PC-9 (cell line): ENCODE measurements around the gene FAM216B. TPM values are rescaled to one million over a fixed set of nuclear protein-coding genes. Genes with fewer than 3 reads are reported as not detected.
"Not testable (repeated sequence)": the region's sequence is repeated elsewhere in the genome, so short reads cannot be mapped to it uniquely, and the experiment has no call there.

Experiments used
- BruUV-seq: library from RNA; stranded (reverse); fragments of 400-500 nt; replicated peaks from 2 replicates; lab custom pipeline; 2021; lab: Mats Ljungman, UMichigan
- CTCF ChIA-PET: fragments of 300-600 bp; sonication (Branson Sonifier 250); formaldehyde crosslinking; loops from one replicate; lab custom pipeline; 2022; ENCODE audit warnings: antibody characterized with exemption; lab: Charles Lee
- POLR2A ChIA-PET: fragments of 300-600 bp; sonication (Branson Sonifier 250); formaldehyde crosslinking; loops from one replicate; lab custom pipeline; 2022; ENCODE audit warnings: antibody characterized with exemption; ENCODE audit not compliant: unreplicated experiment; lab: Charles Lee
- DNase-seq, 2 experiments: peaks; one replicate each; pipeline versions ENCODE4 v3.0.0 to v3.0.0-alpha.2; 2015 to 2022; ENCODE audit warnings: mixed read lengths in 1 of 2
- H2AFZ ChIP-seq: fragments of 200-600 bp; sonication (generic); 2 replicates; pipeline ENCODE4 v1.8.1; 2017; ENCODE audit warnings: antibody characterized with exemption
- H3F3A ChIP-seq: fragments of 200-600 bp; sonication (generic); 2 replicates; pipeline ENCODE4 v1.8.1; 2017; ENCODE audit warnings: antibody characterized with exemption, mild to moderate bottlenecking, low read depth; ENCODE audit not compliant: insufficient read depth
- H3K27ac ChIP-seq: fragments of 200-600 bp; sonication (generic); 2 replicates; pipeline ENCODE4 v1.6.1; 2016; ENCODE audit warnings: mixed run types
- H3K27me3 ChIP-seq: fragments of 200-600 bp; sonication (generic); 2 replicates; pipeline ENCODE4 v1.6.1; 2016; ENCODE audit warnings: low read depth, mixed run types; ENCODE audit not compliant: insufficient read depth
- H3K36me3 ChIP-seq: fragments of 200-600 bp; sonication (generic); 2 replicates; pipeline ENCODE4 v1.6.1; 2016; ENCODE audit warnings: low read depth, mixed run types
- H3K4me1 ChIP-seq: fragments of 200-600 bp; sonication (generic); replicated peaks from 2 replicates; pipeline ENCODE4 v1.6.1; 2016; ENCODE audit warnings: mixed run types; ENCODE audit not compliant: insufficient read depth
- H3K4me2 ChIP-seq: fragments of 200-600 bp; sonication (generic); 2 replicates; pipeline ENCODE4 v1.6.1; 2017; ENCODE audit warnings: mixed run types
- H3K4me3 ChIP-seq: fragments of 200-600 bp; sonication (generic); 2 replicates; pipeline ENCODE4 v1.6.1; 2016; ENCODE audit warnings: mixed run types
- H3K79me2 ChIP-seq: fragments of 200-600 bp; sonication (generic); 2 replicates; pipeline ENCODE4 v1.6.1; 2017; ENCODE audit warnings: low read depth, mixed run types
- H3K9me2 ChIP-seq: fragments of 200-600 bp; sonication (generic); 2 replicates; pipeline ENCODE4 v1.8.1; 2017; ENCODE audit warnings: mild to moderate bottlenecking; ENCODE audit not compliant: insufficient read depth
- H3K9me3 ChIP-seq: fragments of 200-600 bp; sonication (generic); 2 replicates; pipeline ENCODE4 v1.8.1; 2016; ENCODE audit warnings: low read depth; ENCODE audit not compliant: insufficient read depth
- H4K20me1 ChIP-seq: fragments of 200-600 bp; sonication (generic); 2 replicates; pipeline ENCODE4 v1.8.1; 2017; ENCODE audit not compliant: insufficient read depth
- CTCF ChIP-seq: fragments of 200-600 bp; sonication (generic); conservative IDR thresholded peaks from 2 replicates; pipeline ENCODE4 v1.6.1; 2017; ENCODE audit warnings: mixed run types, antibody characterized with exemption, mild to moderate bottlenecking, moderate library complexity
- EZH2 ChIP-seq: fragments of 200-600 bp; sonication (generic); IDR thresholded peaks from 2 replicates; pipeline ENCODE4 v1.8.0; 2017; ENCODE audit warnings: antibody characterized with exemption, low read depth
- intact Hi-C: fragments of 100-400 bp; cut with micrococcal nuclease; formaldehyde crosslinking; loops from one replicate; pipeline ENCODE4 v1.10.0; 2022; ENCODE audit not compliant: unreplicated experiment
- total RNA-seq: library from RNA; stranded (reverse); gene quantifications from 2 replicates; pipeline ENCODE4 v1.2.3, GENCODE V29; 2021

FAM216B gene
- total RNA-seq, 1 experiment from 2014 or later: not detected

- ChIA-PET CTCF (no interaction called here), POLR2A (no interaction called here)
Measured at GRCh38 chr13:42766016-42766415, 15.4 kb upstream of the FAM216B start.

GRCh38 chr13:42769650-42770049, 11.7 kb upstream of the FAM216B start:
- H2AFZ ChIP-seq: no peak overlapping the region
- no TSS peak for BruUV-seq
- ChIA-PET CTCF (no interaction called here), POLR2A (no interaction called here)
- 0 out of 2 replicates have a peak, but pooled peaks cover 3% of the 10 kb centered on the region for H3K9me3 ChIP-seq
- H3K79me2 ChIP-seq: no peaks in the 10 kb centered on the region
- H4K20me1 ChIP-seq: no peaks in the 10 kb centered on the region
- H3K4me2 ChIP-seq: no peak overlapping the region
- H3F3A ChIP-seq: no peaks in the 10 kb centered on the region
- DNase-seq: no peak
- no peak overlapping the region for H3K27ac ChIP-seq
- no peaks in the 10 kb centered on the region for H3K9me2 ChIP-seq
- H3K4me1 ChIP-seq: no peaks in the 10 kb centered on the region
- TF ChIP-seq CTCF: no peak
- TF ChIP-seq EZH2: no peak
- H3K36me3 ChIP-seq: no peaks in the 10 kb centered on the region
- intact Hi-C loops: no loop called here
- H3K27me3 ChIP-seq: no peaks in the 10 kb centered on the region
- H3K4me3 ChIP-seq: no peak overlapping the region

More at GRCh38 chr13:42766016-42766415, 15.4 kb upstream of the FAM216B start:
- Histone ChIP-seq H3K4me3 (no peak overlapping the region), H2AFZ (no peak overlapping the region), H3K9me3 (no peaks in the 10 kb centered on the region), H3F3A (no peaks in the 10 kb centered on the region), H3K27ac (no peak overlapping the region), H4K20me1 (no peaks in the 10 kb centered on the region), H3K9me2 (no peaks in the 10 kb centered on the region), H3K27me3 (no peaks in the 10 kb centered on the region), H3K36me3 (no peaks in the 10 kb centered on the region), H3K4me2 (no peak overlapping the region), H3K79me2 (no peaks in the 10 kb centered on the region), H3K4me1 (no peaks in the 10 kb centered on the region)
- DNase-seq: no peak
- TF ChIP-seq CTCF (no peak), EZH2 (no peak)
- intact Hi-C loops: no loop called here
- no TSS peak for BruUV-seq

GRCh38 chr13:42776558-42776957, 4.8 kb upstream of the FAM216B start:
- H3K4me2 ChIP-seq, intact Hi-C loops: not testable (repeated sequence)

GRCh38 chr13:42777467-42777866, 3.9 kb upstream of the FAM216B start:
- H3K9me2 ChIP-seq: no peaks in the 10 kb centered on the region
- no peak overlapping the region for H3K4me3 ChIP-seq
- ChIA-PET CTCF (no interaction called here), POLR2A (no interaction called here)
- H3K36me3 ChIP-seq: no peaks in the 10 kb centered on the region
- TF ChIP-seq CTCF (no peak), EZH2 (no peak)
- H3K27me3 ChIP-seq: no peaks in the 10 kb centered on the region
- no peak overlapping the region for H3K4me2 ChIP-seq
- no peak for DNase-seq
- no peaks in the 10 kb centered on the region for H3K79me2 ChIP-seq
- H4K20me1 ChIP-seq: no peaks in the 10 kb centered on the region
- intact Hi-C loops: no loop called here
- BruUV-seq: no TSS peak
- no peaks in the 10 kb centered on the region for H3K9me3 ChIP-seq
- no peak overlapping the region for H3K27ac ChIP-seq
- no peaks in the 10 kb centered on the region for H3F3A ChIP-seq
- no peak overlapping the region for H2AFZ ChIP-seq
- H3K4me1 ChIP-seq: no peaks in the 10 kb centered on the region

More at GRCh38 chr13:42776558-42776957, 4.8 kb upstream of the FAM216B start:
- CTCF ChIA-PET, H3K27me3 ChIP-seq, H2AFZ ChIP-seq, POLR2A ChIA-PET, H3K79me2 ChIP-seq, H4K20me1 ChIP-seq, BruUV-seq, DNase-seq, H3K9me2 ChIP-seq, H3K4me1 ChIP-seq, H3K36me3 ChIP-seq, H3K9me3 ChIP-seq, H3K4me3 ChIP-seq, H3F3A ChIP-seq, H3K27ac ChIP-seq: not testable (repeated sequence)
